GM23338 (cell line): ENCODE measurements around the gene KRT31. TPM values are rescaled to one million over a fixed set of nuclear protein-coding genes. Genes with fewer than 3 reads are reported as not detected.

ENCODE experiments used
- ATAC-seq: fragments of 200-7000 bp; cut with Tn5 transposase; 3 replicates; pipeline ENCODE4 v1.9.1; 2020
- DNase-seq: peaks from one replicate; pipeline ENCODE4 v3.0.0-alpha.2; 2015; ENCODE audit warnings: low spot score
- H2AFZ ChIP-seq: fragments of 200-600 bp; sonication (generic); 2 replicates; pipeline ENCODE4 v1.8.0; 2016; ENCODE audit warnings: antibody characterized with exemption, mild to moderate bottlenecking, moderate library complexity
- H3F3A ChIP-seq: fragments of 200-600 bp; sonication (generic); replicated peaks from 2 replicates; pipeline ENCODE4 v1.8.0; 2017; ENCODE audit warnings: antibody characterized with exemption, mixed run types, low read depth
- H3K27ac ChIP-seq: fragments of 200-600 bp; sonication (generic); 2 replicates; pipeline ENCODE4 v1.6.1; 2016; ENCODE audit warnings: low read depth
- H3K27me3 ChIP-seq: fragments of 200-600 bp; sonication (generic); 2 replicates; pipeline ENCODE4 v1.8.0; 2016; ENCODE audit warnings: mild to moderate bottlenecking, mixed run types, moderate library complexity; ENCODE audit not compliant: insufficient read depth
- H3K36me3 ChIP-seq: fragments of 200-600 bp; sonication (generic); 2 replicates; pipeline ENCODE4 v1.8.0; 2016; ENCODE audit warnings: mild to moderate bottlenecking; ENCODE audit not compliant: insufficient read depth
- H3K4me1 ChIP-seq: fragments of 200-600 bp; sonication (generic); 2 replicates; pipeline ENCODE4 v1.8.0; 2016; ENCODE audit warnings: mild to moderate bottlenecking, moderate library complexity; ENCODE audit not compliant: insufficient read depth
- H3K4me2 ChIP-seq: fragments of 200-600 bp; sonication (generic); 2 replicates; pipeline ENCODE4 v1.7.1; 2017; ENCODE audit warnings: mixed run types
- H3K4me3 ChIP-seq: fragments of 200-600 bp; sonication (generic); 2 replicates; pipeline ENCODE4 v1.6.1; 2016; ENCODE audit warnings: mixed run types
- H3K79me2 ChIP-seq: fragments of 200-600 bp; sonication (generic); replicated peaks from 2 replicates; pipeline ENCODE4 v1.8.0; 2017; ENCODE audit warnings: mild to moderate bottlenecking; ENCODE audit not compliant: insufficient read depth
- H3K9me2 ChIP-seq: fragments of 200-600 bp; sonication (generic); 2 replicates; pipeline ENCODE4 v1.8.0; 2017; ENCODE audit not compliant: insufficient read depth
- H4K20me1 ChIP-seq: fragments of 200-600 bp; sonication (generic); replicated peaks from 2 replicates; pipeline ENCODE4 v1.8.0; 2017; ENCODE audit warnings: mild to moderate bottlenecking; ENCODE audit not compliant: insufficient read depth
- H3K27ac Mint-ChIP-seq: 2 replicates; pipeline ENCODE4 v1.8.0; 2020; ENCODE audit warnings: inconsistent platforms, mild to moderate bottlenecking, moderate library complexity, mixed read lengths
- H3K27me3 Mint-ChIP-seq: 3 replicates; pipeline ENCODE4 v1.8.0; 2022; ENCODE audit warnings: low read depth, mild to moderate bottlenecking, moderate library complexity, mixed read lengths, inconsistent platforms; ENCODE audit not compliant: insufficient read depth, poor library complexity
- H3K36me3 Mint-ChIP-seq: 3 replicates; pipeline ENCODE4 v1.8.0; 2021; ENCODE audit warnings: low read depth, mild to moderate bottlenecking, inconsistent platforms, moderate library complexity, mixed read lengths
- H3K4me1 Mint-ChIP-seq: 3 replicates; pipeline ENCODE4 v1.8.0; 2020; ENCODE audit warnings: mild to moderate bottlenecking, inconsistent platforms, mixed read lengths
- H3K4me3 Mint-ChIP-seq: 3 replicates; pipeline ENCODE4 v1.8.0; 2021; ENCODE audit warnings: moderate library complexity, mild to moderate bottlenecking, inconsistent platforms, mixed read lengths
- H3K9me3 Mint-ChIP-seq: 3 replicates; pipeline ENCODE4 v1.8.0; 2020; ENCODE audit warnings: moderate library complexity, mild to moderate bottlenecking, inconsistent platforms, mixed read lengths
- CREB1 ChIP-seq: fragments of 250-450 bp; sonication (Bioruptor Pico); IDR thresholded peaks from 2 replicates; pipeline ENCODE4 v1.5.0; 2020; ENCODE audit warnings: low read depth, mild to moderate bottlenecking, moderate library complexity
- CTCF ChIP-seq, 2 experiments: fragments of 200-600 bp in 1 of 2; sonication (generic) in 1 of 2; conservative IDR thresholded peaks; 2 replicates each; pipeline versions ENCODE4 v1.5.1 to v1.6.1; 2016 to 2017; ENCODE audit warnings: antibody characterized with exemption in 2 of 2, low read depth in 2 of 2, mild to moderate bottlenecking in 2 of 2, moderate library complexity in 1 of 2
- ETS1 ChIP-seq: IDR thresholded peaks from 2 replicates; pipeline ENCODE4 v1.6.1; 2016; ENCODE audit warnings: antibody characterized with exemption
- EZH2 ChIP-seq: fragments of 200-600 bp; sonication (generic); IDR thresholded peaks from one replicate; pipeline ENCODE4 v1.8.0; 2017; ENCODE audit warnings: antibody characterized with exemption, mild to moderate bottlenecking, low read depth; ENCODE audit not compliant: unreplicated experiment
- EZH2phosphoT487 ChIP-seq: fragments of 200-600 bp; sonication (generic); IDR thresholded peaks from one replicate; pipeline ENCODE4 v1.8.1; 2018; ENCODE audit warnings: antibody characterized with exemption; ENCODE audit not compliant: unreplicated experiment
- JUNB ChIP-seq: IDR thresholded peaks from one replicate; pipeline ENCODE4 v1.6.1; 2016; ENCODE audit warnings: antibody characterized with exemption; ENCODE audit not compliant: unreplicated experiment
- NANOG ChIP-seq: IDR thresholded peaks from 2 replicates; pipeline ENCODE4 v1.6.1; 2016; ENCODE audit warnings: antibody characterized with exemption, borderline replicate concordance
- POLR2AphosphoS5 ChIP-seq: IDR thresholded peaks from 2 replicates; pipeline ENCODE4 v1.6.1; 2016; ENCODE audit warnings: antibody characterized with exemption, low read depth
- REST ChIP-seq: IDR thresholded peaks from one replicate; pipeline ENCODE4 v1.6.1; 2018; ENCODE audit warnings: antibody characterized with exemption; ENCODE audit not compliant: unreplicated experiment
- STAT1 ChIP-seq: IDR thresholded peaks from one replicate; pipeline ENCODE4 v1.6.1; 2016; ENCODE audit warnings: antibody characterized with exemption; ENCODE audit not compliant: unreplicated experiment
- ZNF114 ChIP-seq: fragments of 250-450 bp; sonication (Bioruptor Pico); IDR thresholded peaks from 2 replicates; pipeline ENCODE4 v1.5.0; 2020; ENCODE audit warnings: mild to moderate bottlenecking, moderate library complexity
- ZNF331 ChIP-seq: fragments of 250-450 bp; sonication (Bioruptor Pico); IDR thresholded peaks from 2 replicates; pipeline ENCODE4 v1.5.0; 2020; ENCODE audit warnings: low read depth, mild to moderate bottlenecking, moderate library complexity
- ZNF462 ChIP-seq: fragments of 250-450 bp; sonication (Bioruptor Pico); IDR thresholded peaks from 2 replicates; pipeline ENCODE4 v1.5.0; 2020; ENCODE audit warnings: mild to moderate bottlenecking, moderate library complexity
- polyA plus RNA-seq: library from polyadenylated mRNA; unstranded; fragments of >200 nt; fragmentation: Nextera tagmentation; extraction: Ambion mirVana; gene quantifications from 2 replicates; pipeline ENCODE4 v1.2.1, GENCODE V29; 2016
- total RNA-seq: library from RNA; depleted of rRNA; stranded (reverse); fragments of >200 nt; shearing (Covaris generic); gene quantifications from 2 replicates; pipeline ENCODE4 v1.2.3, GENCODE V29; 2014

Gene KRT31
- total and polyA plus RNA-seq, 2 experiments from 2014 or later = not detected

- no peak overlapping the region for H3K4me3 Mint-ChIP-seq
- TF ChIP-seq REST (no peak), ZNF114 (CRISPR knock-in tag) (no peak), CTCF (conservative IDR thresholded peaks at IDR 0.05; ENCODE audit: low read depth in 2 of 2) (no peak), STAT1 (no peak), CREB1 (CRISPR knock-in tag) (no peak), ETS1 (no peak), JUNB (no peak), NANOG (no peak), EZH2 (no peak), ZNF462 (CRISPR knock-in tag) (no peak), ZNF331 (CRISPR knock-in tag) (no peak), POLR2AphosphoS5 (no peak), EZH2phosphoT487 (no peak)
- H3K36me3 Mint-ChIP-seq = no peaks in the 10 kb centered on the region; the same call in 2 of the 3 replicates
- Histone ChIP-seq H3K36me3 (no peaks in the 10 kb centered on the region), H4K20me1 (no peaks in the 10 kb centered on the region), H3K4me1 (no peaks in the 10 kb centered on the region), H2AFZ (no peak overlapping the region), H3K79me2 (no peaks in the 10 kb centered on the region), H3K9me2 (peaks cover 1% of the 10 kb centered on the region; the same call in 1 of the 2 replicates), H3K27me3 (no peaks in the 10 kb centered on the region), H3K4me2 (no peak overlapping the region), H3K27ac (no peak overlapping the region), H3F3A (no peaks in the 10 kb centered on the region), H3K4me3 (no peak overlapping the region)
- peaks cover 2% of the 10 kb centered on the region for H3K27me3 Mint-ChIP-seq
- no peaks in the 10 kb centered on the region for H3K4me1 Mint-ChIP-seq
- DNase-seq (no peak), ATAC-seq (no peak)
- no peak overlapping the region for H3K27ac Mint-ChIP-seq
- H3K9me3 Mint-ChIP-seq = peaks cover 16% of the 10 kb centered on the region
Observed at GRCh38 chr17:41383690-41384089, 13.7 kb downstream of the KRT31 start.
